ENCODE data around the gene ATXN2L. TPM values are rescaled to one million over a fixed set of nuclear protein-coding genes. Genes with fewer than 3 reads are reported as not detected.
"Not testable (repeated sequence)": the region's sequence is repeated elsewhere in the genome, so short reads cannot be mapped to it uniquely, and the experiment has no call there.

The ATXN2L gene
- total RNA-seq, 1 experiment from 2014 or later, result 16.6 TPM

DNA sequence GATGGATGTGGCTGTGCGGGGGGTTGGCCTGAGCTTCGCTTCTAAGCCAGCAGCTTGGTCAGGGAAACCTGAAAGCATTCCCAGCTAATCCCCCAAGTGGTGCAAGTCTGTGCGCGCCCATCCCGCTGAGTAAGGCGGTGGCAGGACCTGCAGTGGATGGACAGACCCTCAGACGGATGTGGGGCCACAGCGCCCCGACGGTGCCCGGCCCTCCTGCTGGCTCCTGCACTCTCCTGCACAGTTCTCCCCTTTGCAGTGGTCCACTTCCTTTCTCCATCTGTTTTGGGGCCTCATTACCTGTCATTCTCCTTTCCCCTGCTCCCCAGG, 57.8 kb downstream of the ATXN2L start:
- no peak for DNase-seq (ENCODE audit: low read depth)
- in situ Hi-C loops (cut with HindIII; ENCODE audit: low pct_unique_long_range_greater_than_20kb, low sequenced_read_pairs), result no loop called here

DNA sequence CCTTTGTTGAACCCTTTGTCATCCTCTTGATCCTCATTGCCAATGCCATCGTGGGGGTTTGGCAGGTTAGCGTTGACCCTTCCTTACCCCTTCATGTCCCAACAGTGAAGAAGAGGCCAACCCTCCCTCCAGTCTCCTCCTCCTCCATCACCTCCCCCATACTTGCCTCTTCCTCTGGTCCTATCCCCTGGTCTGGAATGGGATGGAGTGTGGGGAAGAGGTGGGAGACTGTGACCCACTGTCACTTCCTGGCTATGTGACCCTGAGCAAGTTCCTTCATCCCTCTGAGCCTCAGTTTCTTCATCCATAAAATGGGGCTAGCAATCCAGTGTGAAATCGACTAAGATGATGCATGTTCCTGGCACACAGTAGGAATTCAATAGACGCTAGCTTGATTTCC, 58.2 kb downstream of the ATXN2L start:
- no peak for DNase-seq (ENCODE audit: low read depth)
- in situ Hi-C loops (cut with HindIII; ENCODE audit: low pct_unique_long_range_greater_than_20kb, low sequenced_read_pairs), result no loop called here

GRCh38 chr16:28881565-28881964, 58.8 kb downstream of the ATXN2L start:
- in situ Hi-C loops (cut with HindIII; ENCODE audit: low pct_unique_long_range_greater_than_20kb, low sequenced_read_pairs); DNase-seq (ENCODE audit: low read depth): not testable (repeated sequence)

DNA sequence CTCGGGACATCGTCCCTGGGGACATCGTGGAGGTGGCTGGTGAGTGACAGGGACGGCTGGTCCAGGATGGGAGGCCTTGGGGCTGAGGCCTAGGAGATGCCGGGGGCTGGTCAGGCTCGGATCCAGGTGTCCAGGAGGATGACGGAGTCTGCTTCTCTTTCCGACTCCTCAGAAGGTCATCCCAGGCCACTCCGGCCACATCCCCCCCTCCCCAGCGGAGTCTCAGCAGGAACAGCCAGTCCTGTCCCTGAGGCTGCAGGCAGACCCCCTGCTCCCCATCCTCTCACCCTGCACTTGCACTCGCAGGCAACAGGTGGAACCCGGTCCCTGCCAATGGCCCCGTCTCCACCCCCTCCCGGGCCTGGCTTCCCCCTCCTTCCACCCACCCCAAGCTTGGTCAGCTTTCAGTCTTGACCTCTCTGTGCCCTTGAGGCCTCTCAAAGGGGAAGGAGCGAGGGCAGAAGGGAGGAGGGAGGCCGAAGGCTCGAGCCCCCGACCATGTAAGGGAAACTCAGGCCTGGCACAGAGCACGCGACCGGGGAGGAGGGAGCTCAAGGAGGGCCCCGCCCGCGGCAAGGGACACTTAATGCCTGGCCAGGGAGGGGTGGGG, 59.9 kb downstream of the ATXN2L start:
- in situ Hi-C loops (cut with HindIII; ENCODE audit: low pct_unique_long_range_greater_than_20kb, low sequenced_read_pairs), result no loop called here
- no peak for DNase-seq (ENCODE audit: low read depth)

- in situ Hi-C loops (cut with HindIII; ENCODE audit: low pct_unique_long_range_greater_than_20kb, low sequenced_read_pairs), result no loop called here
- no peak for DNase-seq (ENCODE audit: low read depth)
These were observed 60.6 kb downstream of the ATXN2L start for GRCh38 chr16:28883221-28883996.

GRCh38 chr16:28884045-28884444, 61.2 kb downstream of the ATXN2L start:
- no peak for DNase-seq (ENCODE audit: low read depth)
- in situ Hi-C loops (cut with HindIII; ENCODE audit: low pct_unique_long_range_greater_than_20kb, low sequenced_read_pairs), result no loop called here

Other genes starting within 250 kb of the ATXN2L start
- not detected in 2 replicates for gene SULT1A2, start 225.9 kb upstream of the ATXN2L start, total RNA-seq (2014; rRNA removed; shearing (Covaris generic); ENCODE audit: low replicate concordance)
- gene SULT1A1, start 213.0 kb upstream of the ATXN2L start, total RNA-seq (2014; rRNA removed; shearing (Covaris generic); ENCODE audit: low replicate concordance), result 232 and 257 TPM in 2 replicates
- not detected in 2 replicates for gene NPIPB8, start 184.9 kb upstream of the ATXN2L start, total RNA-seq (2014; rRNA removed; shearing (Covaris generic); ENCODE audit: low replicate concordance)
- gene EIF3C, start 111.5 kb upstream of the ATXN2L start, total RNA-seq (2014; rRNA removed; shearing (Covaris generic); ENCODE audit: low replicate concordance), result 220 and 259 TPM in 2 replicates
- 1.0 TPM in 1 of 2 replicates, not detected in the other for gene NPIPB9, start 71.2 kb upstream of the ATXN2L start, total RNA-seq (2014; rRNA removed; shearing (Covaris generic); ENCODE audit: low replicate concordance)
- 149 and 151 TPM in 2 replicates for gene TUFM, start 23.3 kb downstream of the ATXN2L start, total RNA-seq (2014; rRNA removed; shearing (Covaris generic); ENCODE audit: low replicate concordance)
- 18.0 and 28.4 TPM in 2 replicates for gene SH2B1, start 40.8 kb downstream of the ATXN2L start, total RNA-seq (2014; rRNA removed; shearing (Covaris generic); ENCODE audit: low replicate concordance)
- gene ATP2A1, start 55.5 kb downstream of the ATXN2L start, total RNA-seq (2014; rRNA removed; shearing (Covaris generic); ENCODE audit: low replicate concordance), result 0.12 and 0.71 TPM in 2 replicates
- 24.0 and 55.3 TPM in 2 replicates for gene RABEP2, start 102.2 kb downstream of the ATXN2L start, total RNA-seq (2014; rRNA removed; shearing (Covaris generic); ENCODE audit: low replicate concordance)
- 0.37 and 4.2 TPM in 2 replicates for gene CD19, start 109.0 kb downstream of the ATXN2L start, total RNA-seq (2014; rRNA removed; shearing (Covaris generic); ENCODE audit: low replicate concordance)
- 22.2 and 45.4 TPM in 2 replicates for gene NFATC2IP, start 127.9 kb downstream of the ATXN2L start, total RNA-seq (2014; rRNA removed; shearing (Covaris generic); ENCODE audit: low replicate concordance)
- 93.8 and 95.1 TPM in 2 replicates for gene SPNS1, start 151.8 kb downstream of the ATXN2L start, total RNA-seq (2014; rRNA removed; shearing (Covaris generic); ENCODE audit: low replicate concordance)
- 48.8 and 51.3 TPM in 2 replicates for gene LAT, start 162.1 kb downstream of the ATXN2L start, total RNA-seq (2014; rRNA removed; shearing (Covaris generic); ENCODE audit: low replicate concordance)

All from Caki2 (cell line).